Uterus (tissue), 2 donors: Measurements from ENCODE around the gene CACNA1A.

Experiments used
- POLR2A ChIP-seq, 2 donors: fragments of 450-650 bp; IDR thresholded peaks; one replicate each; pipeline ENCODE4 v1.6.1; 2016; ENCODE audit warnings: antibody characterized with exemption in 2 of 2, mild to moderate bottlenecking in 1 of 2, moderate library complexity in 1 of 2
- TF ChIP-seq, protein P1 (sequence below), 4 experiments: fragments of 200-600 bp in 2 of 4; fragments of 450-650 bp in 2 of 4; sonication (generic) in 2 of 4; IDR thresholded peaks; one replicate each; pipeline ENCODE4 v1.5.1; 2016 to 2019; ENCODE audit warnings: antibody characterized with exemption in 4 of 4, mild to moderate bottlenecking in 2 of 4, moderate library complexity in 1 of 4

DNA sequence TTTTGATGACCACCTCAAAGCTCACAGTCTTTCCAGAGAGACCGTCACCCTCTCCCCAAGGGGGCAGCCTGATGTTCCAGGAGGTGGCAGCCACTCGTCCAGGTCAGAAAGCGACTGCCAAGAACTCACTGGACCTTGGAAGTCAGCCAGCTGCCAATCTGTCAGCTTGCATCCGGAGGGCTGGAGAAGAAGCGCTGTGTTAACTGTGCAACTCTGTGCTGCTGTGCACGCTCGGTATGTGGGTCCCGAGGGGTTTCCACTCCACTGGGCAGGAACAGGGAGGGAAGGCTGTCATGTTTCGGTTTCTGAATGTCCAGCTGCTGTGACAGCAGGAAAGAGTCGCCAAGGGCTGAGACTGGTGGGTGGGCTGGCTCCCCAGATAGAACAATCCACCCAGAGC lies 89.2 kb downstream of the CACNA1A start:
- no peak for TF ChIP-seq POLR2A (IDR thresholded peaks at IDR 0.05)
- TF ChIP-seq, protein P1, sequence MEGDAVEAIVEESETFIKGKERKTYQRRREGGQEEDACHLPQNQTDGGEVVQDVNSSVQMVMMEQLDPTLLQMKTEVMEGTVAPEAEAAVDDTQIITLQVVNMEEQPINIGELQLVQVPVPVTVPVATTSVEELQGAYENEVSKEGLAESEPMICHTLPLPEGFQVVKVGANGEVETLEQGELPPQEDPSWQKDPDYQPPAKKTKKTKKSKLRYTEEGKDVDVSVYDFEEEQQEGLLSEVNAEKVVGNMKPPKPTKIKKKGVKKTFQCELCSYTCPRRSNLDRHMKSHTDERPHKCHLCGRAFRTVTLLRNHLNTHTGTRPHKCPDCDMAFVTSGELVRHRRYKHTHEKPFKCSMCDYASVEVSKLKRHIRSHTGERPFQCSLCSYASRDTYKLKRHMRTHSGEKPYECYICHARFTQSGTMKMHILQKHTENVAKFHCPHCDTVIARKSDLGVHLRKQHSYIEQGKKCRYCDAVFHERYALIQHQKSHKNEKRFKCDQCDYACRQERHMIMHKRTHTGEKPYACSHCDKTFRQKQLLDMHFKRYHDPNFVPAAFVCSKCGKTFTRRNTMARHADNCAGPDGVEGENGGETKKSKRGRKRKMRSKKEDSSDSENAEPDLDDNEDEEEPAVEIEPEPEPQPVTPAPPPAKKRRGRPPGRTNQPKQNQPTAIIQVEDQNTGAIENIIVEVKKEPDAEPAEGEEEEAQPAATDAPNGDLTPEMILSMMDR (IDR thresholded peaks at IDR 0.05), result no peak
